Stimulated activated CD4-positive, alpha-beta T cell treated with anti-CD3 and anti-CD28 coated beads, Interleukin-4, amount 100 ng/mL, for 1 hour (primary cell): Measurements from ENCODE around the gene PCDHGB5.
"Not testable (repeated sequence)": the region's sequence is repeated elsewhere in the genome, so short reads cannot be mapped to it uniquely, and the experiment has no call there.

Experiments
- DNase-seq: peaks from one replicate; pipeline ENCODE4 v3.0.0-alpha.2; 2020

PCDHGB5 gene

GRCh38 chr5:141413540-141414069, 15.9 kb downstream of the PCDHGB5 start:
- no peak for DNase-seq

- not testable (repeated sequence) for DNase-seq
Observed at GRCh38 chr5:141414548-141415274, 17.0 kb downstream of the PCDHGB5 start.

GRCh38 chr5:141415275-141415618, 17.5 kb downstream of the PCDHGB5 start:
- not testable (repeated sequence) for DNase-seq

- peak; percentile 58 for DNase-seq
Observed at GRCh38 chr5:141417494-141418172, 19.9 kb downstream of the PCDHGB5 start, which contains the start of gene PCDHGB7. TSS of gene PCDHGB7 (plus strand) at chr5:141417677. CDS start at chr5:141417860, 183 bp downstream.

GRCh38 chr5:141419074-141419880, 21.5 kb downstream of the PCDHGB5 start:
- DNase-seq, result no peak

- DNase-seq, result peak; percentile 34
Observed at GRCh38 chr5:141420855-141421488, 23.2 kb downstream of the PCDHGB5 start, which contains the start of gene PCDHGA11. TSS of gene PCDHGA11 (plus strand) at chr5:141421051. CDS start at chr5:141421228, 177 bp downstream.

- no peak for DNase-seq
Observed at GRCh38 chr5:141421489-141421855, 23.7 kb downstream of the PCDHGB5 start.

- DNase-seq, result no peak
Observed at GRCh38 chr5:141422742-141423291, 25.1 kb downstream of the PCDHGB5 start.

GRCh38 chr5:141427783-141428426, 30.2 kb downstream of the PCDHGB5 start:
- no peak for DNase-seq

GRCh38 chr5:141430332-141431113, 32.8 kb downstream of the PCDHGB5 start, which contains the start of gene PCDHGA12:
TSS of gene PCDHGA12 (plus strand) at chr5:141430507. CDS start at chr5:141430760, 253 bp downstream.
- DNase-seq, result peak; percentile 22

- no peak for DNase-seq
Observed at GRCh38 chr5:141431286-141431685, 33.5 kb downstream of the PCDHGB5 start.

- DNase-seq, result not testable (repeated sequence)
Observed at GRCh38 chr5:141432308-141432707, 34.6 kb downstream of the PCDHGB5 start.

- not testable (repeated sequence) for DNase-seq
Observed at GRCh38 chr5:141432726-141433125, 35.0 kb downstream of the PCDHGB5 start.

GRCh38 chr5:141434006-141434405, 36.3 kb downstream of the PCDHGB5 start:
- no peak for DNase-seq

- no peak for DNase-seq
Observed at GRCh38 chr5:141437221-141437620, 39.5 kb downstream of the PCDHGB5 start.

- DNase-seq, result no peak
Observed at GRCh38 chr5:141439411-141440141, 41.8 kb downstream of the PCDHGB5 start.

- no peak for DNase-seq
Observed at GRCh38 chr5:141440341-141440740, 42.6 kb downstream of the PCDHGB5 start.

GRCh38 chr5:141441571-141442170, 43.9 kb downstream of the PCDHGB5 start:
- no peak for DNase-seq
